Peyer's patch (tissue), 4 donors: ENCODE measurements around the gene TFCP2L1.

ENCODE experiments used
- CTCF ChIP-seq, 6 experiments: fragments of 450-650 bp in 4 of 6; fragments of 200-600 bp in 2 of 6; sonication (generic) in 1 of 6; IDR thresholded peaks; one replicate each; pipeline ENCODE4 v1.5.1; 2017 to 2019; ENCODE audit warnings: antibody characterized with exemption in 6 of 6, mild to moderate bottlenecking in 3 of 6, moderate library complexity in 1 of 6
- POLR2A ChIP-seq, 2 donors: fragments of 450-650 bp; IDR thresholded peaks; one replicate each; pipeline ENCODE4 v1.5.1; 2017; ENCODE audit warnings: antibody characterized with exemption in 2 of 2, mild to moderate bottlenecking in 2 of 2, moderate library complexity in 2 of 2

DNA sequence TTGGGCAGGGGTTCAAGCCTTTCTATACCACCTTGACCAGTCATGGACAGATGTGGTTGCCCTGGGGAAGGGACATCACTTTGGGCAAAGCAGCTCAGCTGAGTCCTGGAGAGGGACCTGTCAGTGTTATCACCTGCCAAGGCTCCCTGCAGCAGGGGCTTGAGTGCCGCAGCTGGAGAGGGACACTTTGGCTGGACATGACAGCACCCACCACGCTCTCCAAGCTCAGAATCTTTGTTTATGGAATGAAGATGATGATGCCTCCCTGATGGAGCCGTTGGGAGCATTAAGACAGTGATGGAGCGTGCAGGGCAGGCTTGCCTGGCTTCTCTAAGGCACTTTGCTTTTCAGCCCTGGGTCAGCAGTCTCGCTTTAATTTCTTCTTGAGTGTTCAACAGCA, 4.3 kb upstream of the TFCP2L1 start:
- TF ChIP-seq CTCF (IDR thresholded peaks at IDR 0.05) (no peak), POLR2A (IDR thresholded peaks at IDR 0.05) (no peak)
